Transverse colon (tissue), 4 donors: ENCODE data around the gene PLAC1.

ENCODE experiments used
- CTCF ChIP-seq, 5 experiments: fragments of 200-600 bp in 3 of 5; fragments of 450-650 bp in 2 of 5; sonication (generic) in 3 of 5; IDR thresholded peaks; 1 replicate in 2 of 5; 2 replicates in 3 of 5; pipeline ENCODE4 v1.5.1; 2016 to 2017; ENCODE audit warnings: antibody characterized with exemption in 5 of 5, inconsistent platforms in 3 of 5, mild to moderate bottlenecking in 2 of 5, moderate library complexity in 1 of 5
- EP300 ChIP-seq: sonication (generic); formaldehyde crosslinking; IDR thresholded peaks from one replicate; pipeline ENCODE4 v1.6.1; 2017; ENCODE audit warnings: antibody characterized with exemption, low read depth
- POLR2A ChIP-seq: fragments of 450-650 bp; IDR thresholded peaks from one replicate; pipeline ENCODE4 v1.6.1; 2016; ENCODE audit warnings: antibody characterized with exemption, mild to moderate bottlenecking, moderate library complexity
- POLR2AphosphoS5 ChIP-seq, 3 donors: sonication (generic); formaldehyde crosslinking; IDR thresholded peaks; one replicate each; pipeline ENCODE4 v1.6.1; 2016; ENCODE audit warnings: antibody characterized with exemption in 3 of 3

GRCh38 chrX:134684956-134685355 lies 26.7 kb upstream of the PLAC1 start:
- TF ChIP-seq CTCF (IDR thresholded peaks at IDR 0.05) (no peak), POLR2AphosphoS5 (IDR thresholded peaks at IDR 0.05) (no peak), POLR2A (no peak), EP300 (no peak)
